Measurements from ENCODE around the gene MX1.

Gene MX1

DNA sequence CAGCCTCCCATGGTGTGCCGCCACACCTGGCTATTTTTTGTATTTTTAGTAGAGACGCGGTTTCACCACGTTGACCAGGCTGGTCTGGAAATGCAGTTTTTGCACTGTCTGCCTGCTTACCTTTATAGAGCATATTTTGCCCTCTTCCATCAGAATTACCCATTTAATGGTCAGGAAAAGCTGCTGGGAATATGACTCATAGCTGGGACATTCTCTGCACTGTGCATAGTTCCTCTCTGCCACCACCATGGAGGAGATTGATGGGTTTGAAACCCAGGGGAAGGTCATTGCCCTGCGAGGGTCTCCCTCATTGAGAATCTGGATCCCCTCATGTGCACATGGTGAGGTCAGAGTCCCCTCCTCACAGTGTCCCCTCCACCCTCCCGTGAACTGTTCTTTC lies 32.1 kb downstream of the MX1 start:
- H3K4me3 ChIP-seq (ENCODE audit: low read length), result no peak overlapping the region
- no peak for DNase-seq (ENCODE audit: low read depth)
- no peak for TF ChIP-seq CTCF (IDR thresholded peaks at IDR 0.05; ENCODE audit: insufficient read depth, low read depth, low read length, missing control alignments)

DNA sequence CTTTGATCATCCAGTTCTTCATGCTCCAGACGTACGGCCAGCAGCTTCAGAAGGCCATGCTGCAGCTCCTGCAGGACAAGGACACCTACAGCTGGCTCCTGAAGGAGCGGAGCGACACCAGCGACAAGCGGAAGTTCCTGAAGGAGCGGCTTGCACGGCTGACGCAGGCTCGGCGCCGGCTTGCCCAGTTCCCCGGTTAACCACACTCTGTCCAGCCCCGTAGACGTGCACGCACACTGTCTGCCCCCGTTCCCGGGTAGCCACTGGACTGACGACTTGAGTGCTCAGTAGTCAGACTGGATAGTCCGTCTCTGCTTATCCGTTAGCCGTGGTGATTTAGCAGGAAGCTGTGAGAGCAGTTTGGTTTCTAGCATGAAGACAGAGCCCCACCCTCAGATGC lies 32.5 kb downstream of the MX1 start:
- H3K4me3 ChIP-seq (ENCODE audit: low read length), result no peak overlapping the region
- TF ChIP-seq CTCF (IDR thresholded peaks at IDR 0.05; ENCODE audit: insufficient read depth, low read depth, low read length, missing control alignments), result no peak
- DNase-seq (ENCODE audit: low read depth), result no peak

DNA sequence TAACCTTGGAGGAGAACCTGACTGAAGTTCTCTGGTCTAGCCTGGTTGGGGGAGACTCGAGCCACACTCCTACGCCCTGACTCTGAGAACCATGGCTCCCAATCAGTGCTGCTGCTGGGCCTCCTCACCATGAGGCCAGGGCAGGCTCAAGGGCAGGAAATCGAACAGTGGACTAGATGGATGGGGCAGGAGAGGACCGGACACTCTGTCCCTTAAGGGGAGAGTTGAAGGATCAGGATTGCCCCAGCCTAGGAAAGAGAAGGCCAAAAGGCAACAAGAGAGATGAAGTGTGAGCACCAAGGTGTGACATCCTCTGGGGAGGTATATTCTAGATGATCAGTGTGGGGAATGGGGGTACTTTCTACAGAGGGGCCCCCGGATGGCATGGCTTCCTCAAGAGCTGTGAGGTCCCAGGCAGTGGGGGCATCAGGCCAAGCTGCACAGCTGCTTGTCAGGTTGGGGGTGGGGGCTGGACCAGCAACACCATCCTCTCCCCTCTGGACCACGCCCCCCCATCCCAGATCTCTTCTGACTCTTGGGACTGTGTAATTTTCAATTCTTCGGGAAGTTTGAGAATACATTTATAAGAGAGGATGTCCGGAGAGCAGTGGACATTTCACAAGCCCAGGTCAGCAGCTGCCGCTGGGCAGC lies 34.0 kb downstream of the MX1 start:
- no peak overlapping the region for H3K4me3 ChIP-seq (ENCODE audit: low read length)
- TF ChIP-seq CTCF (IDR thresholded peaks at IDR 0.05; ENCODE audit: insufficient read depth, low read depth, low read length, missing control alignments), result no peak
- no peak for DNase-seq (ENCODE audit: low read depth)

DNA sequence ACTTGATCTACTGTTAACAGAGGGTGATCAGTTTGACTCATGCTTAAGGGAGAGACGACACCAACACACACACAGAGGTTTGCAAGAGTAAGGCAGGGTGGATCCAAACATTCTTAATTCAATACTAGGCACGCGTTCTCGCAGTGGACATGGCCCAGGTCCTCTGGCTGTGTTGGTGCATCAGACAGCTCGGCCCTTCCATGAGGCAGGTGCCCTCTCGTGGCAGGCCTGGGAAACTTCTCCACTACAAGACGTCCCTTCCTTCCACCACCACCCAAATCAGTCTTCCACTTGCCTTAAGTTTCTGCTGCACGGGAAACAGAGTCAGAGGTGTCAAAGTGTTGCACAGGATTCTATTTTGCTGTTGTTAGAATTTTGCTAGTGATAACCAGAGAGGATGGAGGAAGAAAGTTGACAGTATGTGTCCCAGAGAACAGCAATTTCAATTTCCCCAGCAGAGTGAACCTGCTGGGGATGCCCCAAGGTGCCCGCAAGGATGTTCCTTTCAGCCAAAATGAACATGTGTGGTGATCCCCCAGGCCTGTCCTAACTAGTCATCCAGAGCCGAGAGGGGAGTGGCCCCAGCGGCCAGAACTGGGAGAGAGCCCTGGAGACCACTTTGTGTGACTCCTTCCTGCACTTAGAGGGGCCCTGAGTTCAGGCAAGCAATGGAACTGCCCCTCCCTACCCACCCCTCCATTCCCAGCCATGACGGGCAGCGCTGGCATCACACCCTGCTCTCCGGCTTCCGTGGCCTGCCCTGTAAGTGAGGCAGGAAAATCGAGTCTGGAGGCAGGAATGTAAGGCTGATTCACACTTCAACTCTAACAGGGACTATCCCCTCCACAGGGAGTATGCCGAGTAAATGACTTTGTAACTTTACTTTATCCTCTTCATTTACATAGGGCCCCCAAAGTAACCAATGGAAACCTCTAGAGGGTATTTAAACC lies 34.8 kb downstream of the MX1 start:
- peak; percentile 93 for TF ChIP-seq CTCF (IDR thresholded peaks at IDR 0.05; ENCODE audit: insufficient read depth, low read depth, low read length, missing control alignments)

DNA sequence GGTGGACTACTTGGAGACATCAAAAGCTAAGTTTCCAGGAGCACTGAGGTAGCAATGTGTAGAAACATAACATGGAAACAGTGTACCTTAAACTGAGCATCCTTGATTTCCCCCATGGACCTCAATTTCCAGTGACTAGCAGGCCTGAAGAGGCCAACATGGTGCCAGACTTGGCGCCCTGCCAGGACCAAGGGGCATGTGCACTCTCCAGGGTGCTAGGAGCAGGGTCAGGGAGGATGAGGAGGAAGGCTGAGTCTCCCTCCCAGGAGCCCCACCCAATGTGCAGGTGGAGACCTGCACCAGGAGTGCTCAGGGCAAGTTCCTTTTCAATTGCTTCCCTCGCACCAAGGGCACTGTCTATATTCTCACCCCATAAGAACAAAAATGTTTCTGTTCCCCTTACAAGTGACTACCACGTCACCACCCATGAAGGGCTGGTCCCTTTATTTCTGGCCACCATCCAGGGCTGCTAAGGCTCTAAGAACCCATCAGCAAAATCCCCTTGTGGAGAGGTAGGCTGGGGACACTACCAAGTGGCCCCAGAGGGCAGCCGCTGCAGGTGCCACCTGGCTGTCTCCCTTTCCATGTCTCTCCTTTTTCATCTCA lies 39.2 kb downstream of the MX1 start:
- TF ChIP-seq CTCF (IDR thresholded peaks at IDR 0.05; ENCODE audit: insufficient read depth, low read depth, low read length, missing control alignments), result no peak
- DNase-seq (ENCODE audit: low read depth), result no peak
- no peak overlapping the region for H3K4me3 ChIP-seq (ENCODE audit: low read length)

More for the DNA sequence above, 34.8 kb downstream of the MX1 start:
- H3K4me3 ChIP-seq (ENCODE audit: low read length), result no peak overlapping the region
- peak; percentile 78 for DNase-seq (ENCODE audit: low read depth)

DNA sequence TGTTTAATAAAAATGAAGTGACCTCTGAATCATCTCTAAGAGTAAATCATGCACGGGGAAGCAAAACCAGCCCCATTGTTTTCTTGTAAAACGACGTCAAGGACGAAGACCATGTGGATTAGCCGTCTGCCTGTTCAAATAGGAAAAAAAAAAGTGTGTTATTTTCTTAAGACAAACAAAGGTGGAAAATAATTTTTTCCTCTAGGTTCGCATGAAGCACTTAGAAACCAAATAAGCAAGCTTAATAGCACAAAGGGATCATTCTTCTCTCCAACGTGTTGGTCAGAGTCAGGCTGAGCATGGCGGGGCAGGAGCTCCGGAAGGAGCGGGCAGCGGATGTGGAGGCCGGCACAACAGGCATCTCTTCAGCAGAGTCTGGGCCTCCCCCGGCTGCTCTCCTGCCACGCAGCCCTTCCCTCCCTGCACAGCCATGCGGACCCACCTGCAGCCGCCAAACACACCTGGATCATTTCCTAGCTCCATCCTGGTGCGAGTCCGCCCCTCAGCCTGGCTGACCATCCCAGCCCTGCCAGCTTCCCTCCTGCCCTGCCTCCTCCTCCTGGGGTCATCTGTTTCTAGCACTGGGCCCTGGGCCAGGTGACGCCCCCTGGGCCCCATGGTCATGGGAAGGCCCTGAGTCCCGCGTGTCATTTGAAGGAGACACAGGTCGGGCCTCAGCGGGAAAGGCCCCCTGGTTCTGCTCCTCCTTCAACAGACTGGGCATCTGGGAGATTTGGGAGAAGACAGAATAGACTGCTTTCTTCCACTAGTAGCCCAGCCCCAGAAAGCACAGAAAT lies 40.2 kb downstream of the MX1 start:
- H3K4me3 ChIP-seq (ENCODE audit: low read length), result no peak overlapping the region
- TF ChIP-seq CTCF (IDR thresholded peaks at IDR 0.05; ENCODE audit: insufficient read depth, low read depth, low read length, missing control alignments), result no peak
- no peak for DNase-seq (ENCODE audit: low read depth)

All from epithelial cell of esophagus (primary cell).